Trophoblast cell (in vitro differentiated cells and primary cell): ENCODE measurements around the gene FCER1G.

Source experiments
- DNase-seq, 2 donors: peaks; one replicate each; pipeline ENCODE4 v3.0.0-alpha.2; 2016
- H2AFZ ChIP-seq: 2 replicates; pipeline ENCODE4 v1.6.1; 2013; ENCODE audit warnings: low read length, moderate library complexity, mild to moderate bottlenecking; ENCODE audit not compliant: insufficient read depth, poor library complexity
- H2AK5ac ChIP-seq: 2 replicates; pipeline ENCODE4 v1.6.1; 2013; ENCODE audit warnings: mild to moderate bottlenecking, low read length
- H2BK120ac ChIP-seq: 2 replicates; pipeline ENCODE4 v1.6.1; 2013; ENCODE audit warnings: low read length, mild to moderate bottlenecking, moderate library complexity; ENCODE audit not compliant: insufficient read depth, poor library complexity
- H2BK12ac ChIP-seq: 2 replicates; pipeline ENCODE4 v1.6.1; 2013; ENCODE audit warnings: mild to moderate bottlenecking, low read length, moderate library complexity
- H2BK5ac ChIP-seq: 2 replicates; pipeline ENCODE4 v1.6.1; 2013; ENCODE audit warnings: low read length, low read depth, moderate library complexity, mild to moderate bottlenecking; ENCODE audit not compliant: poor library complexity
- H3K14ac ChIP-seq: 2 replicates; pipeline ENCODE4 v1.6.1; 2013; ENCODE audit warnings: mild to moderate bottlenecking, low read length
- H3K18ac ChIP-seq: 2 replicates; pipeline ENCODE4 v1.6.1; 2013; ENCODE audit warnings: mild to moderate bottlenecking, low read length
- H3K23ac ChIP-seq: 2 replicates; pipeline ENCODE4 v1.6.1; 2013; ENCODE audit warnings: low read length
- H3K27ac ChIP-seq: 2 replicates; pipeline ENCODE4 v1.5.1; 2013; ENCODE audit warnings: low read depth, mild to moderate bottlenecking, inconsistent platforms, low read length, moderate library complexity
- H3K27me3 ChIP-seq: 2 replicates; pipeline ENCODE4 v1.6.1; 2013; ENCODE audit warnings: inconsistent platforms, mild to moderate bottlenecking, low read length, moderate library complexity; ENCODE audit not compliant: insufficient read depth
- H3K36me3 ChIP-seq, 2 experiments: 1 replicate in 1 of 2; 2 replicates in 1 of 2; pipeline ENCODE4 v1.6.1; 2013; ENCODE audit warnings: low read length in 2 of 2, mild to moderate bottlenecking in 2 of 2, moderate library complexity in 1 of 2; ENCODE audit not compliant: insufficient read depth in 2 of 2, control insufficient read depth in 1 of 2
- H3K4ac ChIP-seq: 2 replicates; pipeline ENCODE4 v1.6.1; 2013; ENCODE audit warnings: low read depth, mild to moderate bottlenecking, low read length, moderate library complexity
- H3K4me1 ChIP-seq, 2 experiments: 1 replicate in 1 of 2; 2 replicates in 1 of 2; pipeline ENCODE4 v1.6.1; 2013; ENCODE audit warnings: low read length in 2 of 2, mild to moderate bottlenecking in 2 of 2, moderate library complexity in 1 of 2; ENCODE audit not compliant: insufficient read depth in 2 of 2, control insufficient read depth in 1 of 2
- H3K4me2 ChIP-seq: 2 replicates; pipeline ENCODE4 v1.6.1; 2013; ENCODE audit warnings: inconsistent platforms, mild to moderate bottlenecking, low read length, moderate library complexity
- H3K4me3 ChIP-seq: 2 replicates; pipeline ENCODE4 v1.5.1; 2013; ENCODE audit warnings: mild to moderate bottlenecking, low read depth, low read length, inconsistent platforms
- H3K79me1 ChIP-seq: one replicate; pipeline ENCODE4 v1.6.1; 2013; ENCODE audit warnings: low read length
- H3K79me2 ChIP-seq: 2 replicates; pipeline ENCODE4 v1.6.1; 2013; ENCODE audit warnings: low read length, mild to moderate bottlenecking; ENCODE audit not compliant: control insufficient read depth, insufficient read depth, poor library complexity
- H3K9ac ChIP-seq: 2 replicates; pipeline ENCODE4 v1.6.1; 2013; ENCODE audit warnings: mild to moderate bottlenecking, low read length
- H3K9me3 ChIP-seq: 2 replicates; pipeline ENCODE4 v1.6.1; 2013; ENCODE audit warnings: low read depth, mild to moderate bottlenecking, control low read depth, inconsistent platforms, low read length; ENCODE audit not compliant: insufficient read depth
- H4K12ac ChIP-seq: 2 replicates; pipeline ENCODE4 v1.6.1; 2013; ENCODE audit warnings: low read depth, mild to moderate bottlenecking, low read length, moderate library complexity
- H4K8ac ChIP-seq: 2 replicates; pipeline ENCODE4 v1.6.1; 2013; ENCODE audit warnings: low read depth, mild to moderate bottlenecking, low read length, moderate library complexity
- H4K91ac ChIP-seq: one replicate; pipeline ENCODE4 v1.6.1; 2013; ENCODE audit warnings: low read depth, mild to moderate bottlenecking, low read length, moderate library complexity
- WGBS: extraction: QIAGEN DNeasy Blood & Tissue Kit; methylation state at CpG from one replicate; pipeline ENCODE4 v1.1.7; 2013; ENCODE audit warnings: missing lambda C conversion rate; ENCODE audit not compliant: insufficient read length, insufficient coverage; ENCODE audit errors: extremely low coverage; 5-methylcytosine and 5-hydroxymethylcytosine counted together

The FCER1G gene

DNA sequence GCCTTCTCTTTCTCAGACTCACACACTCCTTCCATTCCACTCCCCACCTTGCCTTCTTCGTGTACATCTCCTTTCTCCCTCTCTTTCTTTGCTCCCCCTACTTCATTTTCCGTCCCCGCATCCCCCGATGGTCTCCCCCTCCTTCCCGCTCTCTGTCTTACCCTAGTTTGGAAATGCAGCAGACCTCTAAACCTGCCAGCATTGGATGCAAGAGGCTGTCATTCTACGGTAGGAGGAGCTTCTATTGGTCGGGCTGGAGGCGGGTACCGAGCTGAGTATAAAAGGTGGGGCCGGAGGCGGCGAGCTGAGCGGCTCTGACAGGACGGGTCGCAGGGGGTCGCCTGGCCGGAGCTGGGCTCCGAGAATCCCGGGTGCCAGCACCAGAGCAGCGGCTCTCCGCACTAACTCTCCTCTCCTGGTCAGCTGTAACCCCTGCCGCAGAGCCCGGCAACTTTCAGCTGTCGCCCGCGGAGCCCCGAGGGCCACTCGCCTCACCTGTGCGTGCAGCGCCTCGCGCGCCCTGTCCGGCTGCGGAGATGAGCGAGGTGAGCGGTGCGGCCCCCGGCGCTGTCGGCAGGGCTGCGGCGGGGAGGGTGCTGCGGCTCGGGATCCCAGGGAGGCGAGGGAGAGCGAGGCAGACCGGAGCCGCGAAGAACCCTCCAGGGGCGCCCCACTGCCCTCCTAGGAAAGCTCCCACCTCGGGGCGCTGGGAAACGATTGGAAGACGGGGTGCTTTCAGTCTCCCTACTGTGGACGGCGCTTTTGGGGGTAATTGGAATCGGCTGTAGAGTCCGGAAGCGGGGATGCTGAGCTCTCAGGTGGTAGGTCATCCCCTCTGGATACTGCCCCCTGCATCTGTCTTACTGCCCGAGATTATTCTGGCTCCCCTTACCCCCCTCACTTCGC, 43.6 kb downstream of the FCER1G start, which contains the start of gene PCP4L1:
Gene PCP4L1 (plus strand): TSS at position 307 of the 906 bp plus-strand sequence. CDS start 230 bp downstream, at position 537.
- Histone ChIP-seq H3K9ac (no peak within 1 kb of the TSS), H4K91ac (no peak within 1 kb of the TSS), H3K4me3 (peak within 1 kb of the TSS; percentile 64), H3K79me1 (no peaks in the 10 kb centered on the region), H3K27ac (no peak within 1 kb of the TSS), H3K14ac (no peak within 1 kb of the TSS), H2AFZ (peak within 1 kb of the TSS; percentile 43), H3K9me3 (peaks cover 3% of the 10 kb centered on the region), H3K4ac (no peak within 1 kb of the TSS), H3K79me2 (no peaks in the 10 kb centered on the region), H2BK120ac (no peak within 1 kb of the TSS), H2AK5ac (no peak within 1 kb of the TSS), H2BK5ac (no peak within 1 kb of the TSS), H3K23ac (no peak within 1 kb of the TSS), H3K36me3 (no peaks in the 10 kb centered on the region), H2BK12ac (no peak within 1 kb of the TSS), H3K27me3 (peaks cover 15% of the 10 kb centered on the region), H4K12ac (no peak within 1 kb of the TSS), H3K4me2 (peak within 1 kb of the TSS; percentile 93), H4K8ac (no peak within 1 kb of the TSS), H3K18ac (no peak within 1 kb of the TSS), H3K4me1 (peaks cover 5 to 10% of the 10 kb centered on the region in 2 experiments)
- WGBS, result no CpG with 5 or more reads among the region's 62 CpGs
- DNase-seq, result peak in 1 of 2 donors; percentile 62

DNA sequence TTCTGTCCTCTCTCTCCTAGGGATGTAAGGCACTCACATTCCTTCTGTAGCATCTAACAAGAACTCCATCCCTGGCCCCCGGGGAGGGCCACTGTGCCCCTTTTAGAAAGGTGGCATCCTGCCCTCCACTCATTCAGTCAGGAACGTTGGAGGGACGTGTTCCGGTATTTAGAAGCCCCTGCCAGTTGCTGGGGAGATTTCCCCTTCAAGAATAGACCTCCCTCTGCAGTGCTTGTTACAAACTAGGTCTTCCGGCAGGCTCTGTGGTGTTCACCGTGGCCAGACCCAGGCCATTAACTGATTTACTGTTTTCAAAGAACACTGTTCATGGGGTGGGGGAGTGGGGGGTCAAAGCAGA, 44.2 kb downstream of the FCER1G start:
- no peak overlapping the region for H2BK12ac ChIP-seq
- peaks cover 5 to 10% of the 10 kb centered on the region in 2 experiments for H3K4me1 ChIP-seq
- no peak overlapping the region for H2BK5ac ChIP-seq
- no peak overlapping the region for H4K12ac ChIP-seq
- no peak overlapping the region for H3K4ac ChIP-seq
- no peak overlapping the region for H4K91ac ChIP-seq
- no peak overlapping the region for H2AFZ ChIP-seq
- H3K14ac ChIP-seq, result no peak overlapping the region
- no peak overlapping the region for H3K27ac ChIP-seq
- H3K4me3 ChIP-seq, result no peak overlapping the region
- peaks cover 15% of the 10 kb centered on the region for H3K27me3 ChIP-seq
- no peak overlapping the region for H3K9ac ChIP-seq
- no peak overlapping the region for H2AK5ac ChIP-seq
- H4K8ac ChIP-seq, result no peak overlapping the region
- no peak overlapping the region for H3K18ac ChIP-seq
- H3K23ac ChIP-seq, result no peak overlapping the region
- no peaks in the 10 kb centered on the region for H3K79me2 ChIP-seq
- H3K4me2 ChIP-seq, result no peak overlapping the region
- DNase-seq, result no peak
- no peaks in the 10 kb centered on the region for H3K36me3 ChIP-seq
- no peaks in the 10 kb centered on the region for H3K79me1 ChIP-seq
- no peak overlapping the region for H2BK120ac ChIP-seq
- peaks cover 3% of the 10 kb centered on the region for H3K9me3 ChIP-seq
- WGBS, result no CpG with 5 or more reads among the region's 6 CpGs

DNA sequence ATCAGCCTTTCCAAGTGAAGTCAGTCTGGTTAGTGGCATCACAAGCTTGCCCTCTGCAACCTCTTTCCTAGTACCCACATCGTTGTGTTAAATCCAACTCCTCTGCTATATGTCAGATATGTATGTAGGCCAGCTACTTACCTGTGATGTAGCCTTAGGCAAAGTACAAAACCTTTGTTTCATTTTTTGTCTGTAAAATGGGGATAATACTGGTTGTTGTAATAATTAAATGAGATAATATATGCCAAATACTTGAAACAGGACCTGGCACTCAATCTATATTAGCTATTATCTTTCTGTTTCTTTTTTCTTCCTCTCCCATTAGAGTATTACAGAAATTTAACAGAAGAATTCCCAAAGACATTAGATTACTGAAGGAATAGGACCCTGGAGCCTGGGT, 44.7 kb downstream of the FCER1G start:
- H2BK12ac ChIP-seq, result no peak overlapping the region
- H3K36me3 ChIP-seq, result no peaks in the 10 kb centered on the region
- no peaks in the 10 kb centered on the region for H3K79me2 ChIP-seq
- H2BK120ac ChIP-seq, result no peak overlapping the region
- peaks cover 15% of the 10 kb centered on the region for H3K27me3 ChIP-seq
- H3K27ac ChIP-seq, result no peak overlapping the region
- H3K9ac ChIP-seq, result no peak overlapping the region
- H3K79me1 ChIP-seq, result no peaks in the 10 kb centered on the region
- H2AFZ ChIP-seq, result no peak overlapping the region
- H3K18ac ChIP-seq, result no peak overlapping the region
- H2AK5ac ChIP-seq, result no peak overlapping the region
- no peak overlapping the region for H4K12ac ChIP-seq
- no peak overlapping the region for H4K8ac ChIP-seq
- peak in 1 of 2 donors; percentile 41 for DNase-seq
- peaks cover 3% of the 10 kb centered on the region for H3K9me3 ChIP-seq
- no peak overlapping the region for H3K4me2 ChIP-seq
- H3K4me1 ChIP-seq, result peaks cover 5 to 10% of the 10 kb centered on the region in 2 experiments
- H3K4ac ChIP-seq, result no peak overlapping the region
- no peak overlapping the region for H2BK5ac ChIP-seq
- no peak overlapping the region for H4K91ac ChIP-seq
- WGBS, result no CpG with 5 or more reads among the region's 1 CpG
- H3K4me3 ChIP-seq, result no peak overlapping the region
- no peak overlapping the region for H3K23ac ChIP-seq
- H3K14ac ChIP-seq, result no peak overlapping the region

DNA sequence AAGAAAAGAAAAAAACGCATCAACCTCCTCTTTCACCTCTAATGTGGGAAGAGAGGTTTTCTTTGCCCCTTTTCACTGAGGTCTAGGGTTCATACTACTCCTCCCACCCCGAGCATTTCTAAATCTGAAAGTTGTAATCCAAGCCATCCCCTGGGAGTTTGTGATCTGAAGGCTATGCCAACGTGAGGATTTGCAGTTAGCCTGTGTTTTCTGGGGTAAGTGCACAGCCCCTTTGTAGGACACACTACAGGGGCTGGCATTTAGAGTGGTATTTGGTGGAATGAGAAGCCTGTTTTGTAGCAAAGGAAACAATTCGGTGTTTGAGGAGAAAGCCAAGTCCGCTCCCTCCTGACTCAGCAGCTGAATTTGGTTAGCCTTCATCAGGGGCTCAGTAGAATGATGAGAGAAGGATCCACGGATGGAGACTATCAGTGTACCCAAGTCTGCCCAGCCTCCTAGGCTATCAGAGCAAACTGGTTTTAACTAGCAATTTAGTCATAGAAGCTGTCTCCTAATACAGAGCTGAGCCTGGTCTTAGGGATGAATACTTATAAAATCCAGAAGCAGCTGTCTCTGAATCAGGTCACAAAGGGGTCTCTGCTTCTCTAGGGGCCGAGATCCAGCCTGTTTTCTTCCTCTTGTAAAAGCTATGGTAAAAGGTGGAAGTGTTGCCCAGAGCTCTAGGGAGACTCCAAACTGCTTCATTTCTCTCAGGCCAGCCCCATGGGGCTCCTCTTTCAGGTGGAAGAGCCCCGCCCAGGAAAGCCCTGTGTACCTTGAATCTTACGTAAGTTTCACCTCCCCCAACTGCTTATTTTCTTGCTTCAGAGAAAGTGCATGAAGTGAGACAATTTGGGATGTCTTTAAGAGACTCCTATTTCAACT, 45.5 kb downstream of the FCER1G start:
- Histone ChIP-seq H3K23ac (no peak overlapping the region), H4K8ac (no peak overlapping the region), H3K9me3 (peaks cover 3% of the 10 kb centered on the region), H3K4me2 (no peak overlapping the region), H2BK120ac (no peak overlapping the region), H3K14ac (no peak overlapping the region), H3K27me3 (peaks cover 15% of the 10 kb centered on the region), H2AFZ (no peak overlapping the region), H3K18ac (no peak overlapping the region), H4K12ac (no peak overlapping the region), H3K27ac (no peak overlapping the region), H2AK5ac (no peak overlapping the region), H3K9ac (no peak overlapping the region), H3K4ac (no peak overlapping the region), H2BK5ac (no peak overlapping the region), H3K79me1 (no peaks in the 10 kb centered on the region), H4K91ac (no peak overlapping the region), H3K4me1 (peaks cover 5 to 10% of the 10 kb centered on the region in 2 experiments), H3K36me3 (no peaks in the 10 kb centered on the region), H3K4me3 (no peak overlapping the region), H2BK12ac (no peak overlapping the region), H3K79me2 (no peaks in the 10 kb centered on the region)
- WGBS, result no CpG with 5 or more reads among the region's 9 CpGs
- no peak for DNase-seq
